Body of pancreas (tissue), 4 donors: ENCODE data around the gene GLRA1.

ENCODE experiments used
- POLR2A ChIP-seq, 3 donors: fragments of 450-650 bp; IDR thresholded peaks; one replicate each; pipeline ENCODE4 v1.6.1; 2016; ENCODE audit warnings: antibody characterized with exemption in 3 of 3, mild to moderate bottlenecking in 2 of 3
- TF ChIP-seq, protein P1 (sequence below), 7 experiments: fragments of 450-650 bp in 4 of 7; fragments of 200-600 bp in 3 of 7; sonication (generic) in 3 of 7; IDR thresholded peaks; one replicate each; pipeline ENCODE4 v1.5.1; 2016 to 2019; ENCODE audit warnings: antibody characterized with exemption in 7 of 7

DNA sequence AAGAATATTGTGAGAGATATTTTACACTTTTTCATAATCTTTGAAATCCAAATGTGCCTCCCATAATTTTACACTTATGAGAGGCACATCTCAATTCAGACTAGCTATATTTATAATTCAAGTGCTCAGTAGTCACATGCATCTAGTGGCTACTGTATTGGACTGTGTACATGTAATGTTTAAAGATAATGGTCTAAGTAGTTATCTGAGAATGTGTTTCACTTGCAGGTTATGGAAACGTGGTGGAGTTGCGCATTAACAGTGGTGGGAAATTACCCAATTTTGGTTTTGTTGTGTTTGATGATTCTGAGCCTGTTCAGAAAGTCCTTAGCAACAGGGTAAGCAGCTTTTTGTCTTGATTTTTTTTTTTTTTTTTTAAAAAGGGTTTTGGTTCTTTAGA, 124.1 kb downstream of the GLRA1 start:
- TF ChIP-seq, protein P1, sequence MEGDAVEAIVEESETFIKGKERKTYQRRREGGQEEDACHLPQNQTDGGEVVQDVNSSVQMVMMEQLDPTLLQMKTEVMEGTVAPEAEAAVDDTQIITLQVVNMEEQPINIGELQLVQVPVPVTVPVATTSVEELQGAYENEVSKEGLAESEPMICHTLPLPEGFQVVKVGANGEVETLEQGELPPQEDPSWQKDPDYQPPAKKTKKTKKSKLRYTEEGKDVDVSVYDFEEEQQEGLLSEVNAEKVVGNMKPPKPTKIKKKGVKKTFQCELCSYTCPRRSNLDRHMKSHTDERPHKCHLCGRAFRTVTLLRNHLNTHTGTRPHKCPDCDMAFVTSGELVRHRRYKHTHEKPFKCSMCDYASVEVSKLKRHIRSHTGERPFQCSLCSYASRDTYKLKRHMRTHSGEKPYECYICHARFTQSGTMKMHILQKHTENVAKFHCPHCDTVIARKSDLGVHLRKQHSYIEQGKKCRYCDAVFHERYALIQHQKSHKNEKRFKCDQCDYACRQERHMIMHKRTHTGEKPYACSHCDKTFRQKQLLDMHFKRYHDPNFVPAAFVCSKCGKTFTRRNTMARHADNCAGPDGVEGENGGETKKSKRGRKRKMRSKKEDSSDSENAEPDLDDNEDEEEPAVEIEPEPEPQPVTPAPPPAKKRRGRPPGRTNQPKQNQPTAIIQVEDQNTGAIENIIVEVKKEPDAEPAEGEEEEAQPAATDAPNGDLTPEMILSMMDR (IDR thresholded peaks at IDR 0.05) = no peak
- TF ChIP-seq POLR2A (IDR thresholded peaks at IDR 0.05) = no peak
